DOHH2 (cell line): Measurements from ENCODE around the gene GBE1.

Experiments
- H3F3A ChIP-seq: fragments of 200-600 bp; sonication (generic), shearing (Covaris generic); 2 replicates; pipeline ENCODE4 v1.6.0; 2016; ENCODE audit warnings: antibody characterized with exemption, mild to moderate bottlenecking; ENCODE audit not compliant: control insufficient read depth, insufficient read depth
- H3K27ac ChIP-seq: fragments of 200-600 bp; sonication (generic); 2 replicates; pipeline ENCODE4 v1.5.1; 2014; ENCODE audit warnings: low read depth, mild to moderate bottlenecking, low read length, moderate library complexity
- H3K27me3 ChIP-seq: fragments of 200-600 bp; sonication (generic); 2 replicates; pipeline ENCODE4 v1.6.1; 2014; ENCODE audit warnings: mild to moderate bottlenecking, low read length, mixed read lengths; ENCODE audit not compliant: control insufficient read depth
- H3K36me3 ChIP-seq: fragments of 200-600 bp; sonication (generic); 2 replicates; pipeline ENCODE4 v1.6.1; 2014; ENCODE audit warnings: mild to moderate bottlenecking, low read length, moderate library complexity, mixed read lengths; ENCODE audit not compliant: control insufficient read depth
- H3K4me1 ChIP-seq: fragments of 200-600 bp; sonication (generic); 2 replicates; pipeline ENCODE4 v1.6.1; 2014; ENCODE audit warnings: mild to moderate bottlenecking, low read length, mixed read lengths; ENCODE audit not compliant: control insufficient read depth
- H3K4me2 ChIP-seq: fragments of 200-600 bp; sonication (generic); 2 replicates; pipeline ENCODE4 v1.6.0; 2014; ENCODE audit warnings: mild to moderate bottlenecking, low read length, moderate library complexity
- H3K4me3 ChIP-seq: fragments of 200-600 bp; sonication (generic); 2 replicates; pipeline ENCODE4 v1.5.1; 2014; ENCODE audit warnings: mild to moderate bottlenecking, low read length, mixed read lengths
- H3K79me2 ChIP-seq: fragments of 200-600 bp; sonication (generic); 2 replicates; pipeline ENCODE4 v1.6.1; 2014; ENCODE audit warnings: mild to moderate bottlenecking, low read length, mixed read lengths; ENCODE audit not compliant: control insufficient read depth
- H3K9me2 ChIP-seq: fragments of 200-600 bp; sonication (generic); replicated peaks from 2 replicates; pipeline ENCODE4 v1.6.1; 2014; ENCODE audit warnings: mild to moderate bottlenecking, low read length, mixed read lengths; ENCODE audit not compliant: control insufficient read depth
- H3K9me3 ChIP-seq: fragments of 200-600 bp; sonication (generic); 2 replicates; pipeline ENCODE4 v1.6.1; 2014; ENCODE audit warnings: antibody characterized with exemption, low read length, mixed read lengths; ENCODE audit not compliant: control insufficient read depth, insufficient read depth
- H4K20me1 ChIP-seq: fragments of 200-600 bp; sonication (generic); 2 replicates; pipeline ENCODE4 v1.6.0; 2014; ENCODE audit warnings: low read depth, mild to moderate bottlenecking, antibody characterized with exemption, low read length, moderate library complexity; ENCODE audit not compliant: control insufficient read depth, insufficient read depth
- EZH2phosphoT487 ChIP-seq: fragments of 200-600 bp; sonication (generic); IDR thresholded peaks from 2 replicates; pipeline ENCODE4 v1.6.1; 2017; ENCODE audit warnings: borderline replicate concordance, mild to moderate bottlenecking, antibody characterized with exemption, low read length, moderate library complexity, mixed read lengths
- TF ChIP-seq, protein P1 (sequence below): fragments of 200-600 bp; sonication (generic); IDR thresholded peaks from one replicate; pipeline ENCODE4 v1.5.1; 2014; ENCODE audit warnings: antibody characterized with exemption, mild to moderate bottlenecking, low read depth, low read length; ENCODE audit not compliant: poor library complexity, severe bottlenecking

Gene GBE1

DNA sequence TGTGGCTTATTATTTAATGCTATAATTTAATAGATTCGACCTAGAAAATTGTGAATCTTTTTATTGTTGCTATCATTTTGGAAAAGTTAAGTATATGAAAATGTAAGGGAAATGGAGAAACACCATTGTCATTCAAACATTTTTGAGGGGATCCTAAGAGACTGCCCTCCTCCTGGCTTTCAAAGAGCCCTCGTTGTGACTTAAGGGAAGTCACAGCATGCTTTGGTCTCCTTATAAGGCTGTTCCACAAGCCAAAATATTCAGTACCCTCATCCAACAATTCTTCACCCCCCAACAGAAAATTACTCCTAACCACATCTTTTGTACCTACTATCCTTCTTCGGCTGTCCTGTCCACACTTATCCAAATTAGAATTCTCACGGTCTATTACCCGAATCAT lies 140.2 kb downstream of the GBE1 start:
- H3K9me3 ChIP-seq = no peaks in the 10 kb centered on the region
- H3K4me2 ChIP-seq = no peak overlapping the region
- H3K36me3 ChIP-seq = no peaks in the 10 kb centered on the region
- H4K20me1 ChIP-seq = no peaks in the 10 kb centered on the region
- H3K9me2 ChIP-seq = no peaks in the 10 kb centered on the region
- no peaks in the 10 kb centered on the region for H3K27me3 ChIP-seq
- H3F3A ChIP-seq = no peaks in the 10 kb centered on the region
- TF ChIP-seq, protein P1, sequence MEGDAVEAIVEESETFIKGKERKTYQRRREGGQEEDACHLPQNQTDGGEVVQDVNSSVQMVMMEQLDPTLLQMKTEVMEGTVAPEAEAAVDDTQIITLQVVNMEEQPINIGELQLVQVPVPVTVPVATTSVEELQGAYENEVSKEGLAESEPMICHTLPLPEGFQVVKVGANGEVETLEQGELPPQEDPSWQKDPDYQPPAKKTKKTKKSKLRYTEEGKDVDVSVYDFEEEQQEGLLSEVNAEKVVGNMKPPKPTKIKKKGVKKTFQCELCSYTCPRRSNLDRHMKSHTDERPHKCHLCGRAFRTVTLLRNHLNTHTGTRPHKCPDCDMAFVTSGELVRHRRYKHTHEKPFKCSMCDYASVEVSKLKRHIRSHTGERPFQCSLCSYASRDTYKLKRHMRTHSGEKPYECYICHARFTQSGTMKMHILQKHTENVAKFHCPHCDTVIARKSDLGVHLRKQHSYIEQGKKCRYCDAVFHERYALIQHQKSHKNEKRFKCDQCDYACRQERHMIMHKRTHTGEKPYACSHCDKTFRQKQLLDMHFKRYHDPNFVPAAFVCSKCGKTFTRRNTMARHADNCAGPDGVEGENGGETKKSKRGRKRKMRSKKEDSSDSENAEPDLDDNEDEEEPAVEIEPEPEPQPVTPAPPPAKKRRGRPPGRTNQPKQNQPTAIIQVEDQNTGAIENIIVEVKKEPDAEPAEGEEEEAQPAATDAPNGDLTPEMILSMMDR = no peak
- TF ChIP-seq EZH2phosphoT487 = no peak
- H3K79me2 ChIP-seq = no peaks in the 10 kb centered on the region
- H3K4me3 ChIP-seq = no peak overlapping the region
- H3K4me1 ChIP-seq = no peaks in the 10 kb centered on the region
- no peak overlapping the region for H3K27ac ChIP-seq

DNA sequence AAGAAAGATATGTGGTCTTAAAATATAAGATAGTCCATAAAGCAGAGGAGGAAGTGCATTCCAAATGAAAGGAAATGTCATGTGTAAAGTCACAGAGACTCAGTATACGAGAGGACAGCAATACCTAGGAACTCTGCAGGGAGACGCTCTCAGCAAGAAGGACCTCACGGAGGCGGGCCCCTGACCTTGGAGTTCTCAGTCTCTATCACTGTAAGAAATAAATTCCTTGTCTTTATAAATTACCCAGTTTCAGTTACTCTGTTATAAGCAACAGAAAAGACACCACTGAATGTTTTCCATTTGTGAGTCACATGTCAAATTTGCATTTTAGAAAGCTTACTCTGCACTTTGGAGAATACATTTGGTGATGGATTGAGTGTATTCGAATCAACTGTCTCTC lies 140.6 kb downstream of the GBE1 start:
- Histone ChIP-seq H3K4me3 (no peak overlapping the region), H3K9me3 (no peaks in the 10 kb centered on the region), H3F3A (no peaks in the 10 kb centered on the region), H4K20me1 (no peaks in the 10 kb centered on the region), H3K9me2 (no peaks in the 10 kb centered on the region), H3K36me3 (no peaks in the 10 kb centered on the region), H3K27me3 (no peaks in the 10 kb centered on the region), H3K4me2 (no peak overlapping the region), H3K79me2 (no peaks in the 10 kb centered on the region), H3K27ac (no peak overlapping the region), H3K4me1 (no peaks in the 10 kb centered on the region)
- TF ChIP-seq, protein P1 = no peak
- no peak for TF ChIP-seq EZH2phosphoT487

DNA sequence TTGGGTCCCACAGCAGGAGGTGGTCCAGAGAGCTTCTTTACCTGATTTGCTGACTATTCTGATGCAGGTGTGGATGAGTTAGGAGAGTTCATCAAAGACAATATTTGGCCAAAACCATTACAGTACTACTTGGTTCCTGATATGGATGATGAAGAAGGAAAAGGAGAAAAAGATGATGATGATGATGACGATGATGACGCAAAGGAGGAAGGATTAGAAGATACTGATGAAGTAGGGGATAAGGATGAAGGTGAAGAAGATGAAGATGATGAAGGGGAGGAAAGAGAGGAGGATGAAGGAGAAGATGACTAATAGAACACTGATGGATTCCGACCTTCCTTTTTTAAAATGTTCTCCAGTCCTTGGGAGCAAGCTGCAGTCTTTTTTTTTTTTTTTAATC lies 148.7 kb downstream of the GBE1 start:
- no peak overlapping the region for H3K4me2 ChIP-seq
- H3F3A ChIP-seq = no peaks in the 10 kb centered on the region
- no peaks in the 10 kb centered on the region for H4K20me1 ChIP-seq
- H3K4me1 ChIP-seq = no peaks in the 10 kb centered on the region
- H3K27ac ChIP-seq = no peak overlapping the region
- no peaks in the 10 kb centered on the region for H3K27me3 ChIP-seq
- H3K9me2 ChIP-seq = no peaks in the 10 kb centered on the region
- no peaks in the 10 kb centered on the region for H3K9me3 ChIP-seq
- TF ChIP-seq EZH2phosphoT487 = no peak
- H3K36me3 ChIP-seq = no peaks in the 10 kb centered on the region
- no peak overlapping the region for H3K4me3 ChIP-seq
- no peaks in the 10 kb centered on the region for H3K79me2 ChIP-seq

DNA sequence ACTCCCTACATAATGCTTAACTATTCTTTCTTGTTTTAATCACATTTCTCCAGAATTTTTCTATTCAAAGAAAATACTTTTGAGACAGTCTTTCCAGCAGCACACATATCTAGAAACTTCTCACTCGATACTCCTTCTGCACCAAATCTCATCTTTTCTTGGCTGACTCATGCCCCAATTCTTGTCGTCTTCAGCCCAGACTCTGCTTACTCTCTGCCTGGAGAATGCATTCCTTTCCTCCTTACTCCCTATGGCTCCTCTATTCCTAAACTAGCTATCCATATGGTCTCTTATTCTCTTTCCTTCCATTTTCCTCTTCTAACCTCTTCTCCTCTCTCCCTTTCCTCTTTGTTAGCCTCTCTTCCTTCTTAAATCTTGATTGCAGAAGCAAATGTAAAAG lies 158.7 kb downstream of the GBE1 start:
- Histone ChIP-seq H3K9me3 (no peaks in the 10 kb centered on the region), H3F3A (no peaks in the 10 kb centered on the region), H3K36me3 (no peaks in the 10 kb centered on the region), H3K4me3 (no peak overlapping the region), H3K9me2 (no peaks in the 10 kb centered on the region), H4K20me1 (no peaks in the 10 kb centered on the region), H3K4me2 (no peak overlapping the region), H3K27ac (no peak overlapping the region), H3K4me1 (no peaks in the 10 kb centered on the region), H3K27me3 (no peaks in the 10 kb centered on the region), H3K79me2 (no peaks in the 10 kb centered on the region)
- no peak for TF ChIP-seq EZH2phosphoT487
- TF ChIP-seq, protein P1 = no peak
